DOHH2 (cell line): Measurements from ENCODE around the gene CLN6.

Experiments used
- H3F3A ChIP-seq: fragments of 200-600 bp; sonication (generic), shearing (Covaris generic); 2 replicates; pipeline ENCODE4 v1.6.0; 2016; ENCODE audit warnings: antibody characterized with exemption, mild to moderate bottlenecking; ENCODE audit not compliant: control insufficient read depth, insufficient read depth
- H3K27ac ChIP-seq: fragments of 200-600 bp; sonication (generic); 2 replicates; pipeline ENCODE4 v1.5.1; 2014; ENCODE audit warnings: low read depth, mild to moderate bottlenecking, low read length, moderate library complexity
- H3K27me3 ChIP-seq: fragments of 200-600 bp; sonication (generic); 2 replicates; pipeline ENCODE4 v1.6.1; 2014; ENCODE audit warnings: mild to moderate bottlenecking, low read length, mixed read lengths; ENCODE audit not compliant: control insufficient read depth
- H3K36me3 ChIP-seq: fragments of 200-600 bp; sonication (generic); 2 replicates; pipeline ENCODE4 v1.6.1; 2014; ENCODE audit warnings: mild to moderate bottlenecking, low read length, moderate library complexity, mixed read lengths; ENCODE audit not compliant: control insufficient read depth
- H3K4me1 ChIP-seq: fragments of 200-600 bp; sonication (generic); 2 replicates; pipeline ENCODE4 v1.6.1; 2014; ENCODE audit warnings: mild to moderate bottlenecking, low read length, mixed read lengths; ENCODE audit not compliant: control insufficient read depth
- H3K4me2 ChIP-seq: fragments of 200-600 bp; sonication (generic); 2 replicates; pipeline ENCODE4 v1.6.0; 2014; ENCODE audit warnings: mild to moderate bottlenecking, low read length, moderate library complexity
- H3K4me3 ChIP-seq: fragments of 200-600 bp; sonication (generic); 2 replicates; pipeline ENCODE4 v1.5.1; 2014; ENCODE audit warnings: mild to moderate bottlenecking, low read length, mixed read lengths
- H3K79me2 ChIP-seq: fragments of 200-600 bp; sonication (generic); 2 replicates; pipeline ENCODE4 v1.6.1; 2014; ENCODE audit warnings: mild to moderate bottlenecking, low read length, mixed read lengths; ENCODE audit not compliant: control insufficient read depth
- H3K9me2 ChIP-seq: fragments of 200-600 bp; sonication (generic); replicated peaks from 2 replicates; pipeline ENCODE4 v1.6.1; 2014; ENCODE audit warnings: mild to moderate bottlenecking, low read length, mixed read lengths; ENCODE audit not compliant: control insufficient read depth
- H3K9me3 ChIP-seq: fragments of 200-600 bp; sonication (generic); 2 replicates; pipeline ENCODE4 v1.6.1; 2014; ENCODE audit warnings: antibody characterized with exemption, low read length, mixed read lengths; ENCODE audit not compliant: control insufficient read depth, insufficient read depth
- H4K20me1 ChIP-seq: fragments of 200-600 bp; sonication (generic); 2 replicates; pipeline ENCODE4 v1.6.0; 2014; ENCODE audit warnings: low read depth, mild to moderate bottlenecking, antibody characterized with exemption, low read length, moderate library complexity; ENCODE audit not compliant: control insufficient read depth, insufficient read depth
- EZH2phosphoT487 ChIP-seq: fragments of 200-600 bp; sonication (generic); IDR thresholded peaks from 2 replicates; pipeline ENCODE4 v1.6.1; 2017; ENCODE audit warnings: borderline replicate concordance, mild to moderate bottlenecking, antibody characterized with exemption, low read length, moderate library complexity, mixed read lengths
- TF ChIP-seq, protein P1 (sequence below): fragments of 200-600 bp; sonication (generic); IDR thresholded peaks from one replicate; pipeline ENCODE4 v1.5.1; 2014; ENCODE audit warnings: antibody characterized with exemption, mild to moderate bottlenecking, low read depth, low read length; ENCODE audit not compliant: poor library complexity, severe bottlenecking

Gene CLN6

DNA sequence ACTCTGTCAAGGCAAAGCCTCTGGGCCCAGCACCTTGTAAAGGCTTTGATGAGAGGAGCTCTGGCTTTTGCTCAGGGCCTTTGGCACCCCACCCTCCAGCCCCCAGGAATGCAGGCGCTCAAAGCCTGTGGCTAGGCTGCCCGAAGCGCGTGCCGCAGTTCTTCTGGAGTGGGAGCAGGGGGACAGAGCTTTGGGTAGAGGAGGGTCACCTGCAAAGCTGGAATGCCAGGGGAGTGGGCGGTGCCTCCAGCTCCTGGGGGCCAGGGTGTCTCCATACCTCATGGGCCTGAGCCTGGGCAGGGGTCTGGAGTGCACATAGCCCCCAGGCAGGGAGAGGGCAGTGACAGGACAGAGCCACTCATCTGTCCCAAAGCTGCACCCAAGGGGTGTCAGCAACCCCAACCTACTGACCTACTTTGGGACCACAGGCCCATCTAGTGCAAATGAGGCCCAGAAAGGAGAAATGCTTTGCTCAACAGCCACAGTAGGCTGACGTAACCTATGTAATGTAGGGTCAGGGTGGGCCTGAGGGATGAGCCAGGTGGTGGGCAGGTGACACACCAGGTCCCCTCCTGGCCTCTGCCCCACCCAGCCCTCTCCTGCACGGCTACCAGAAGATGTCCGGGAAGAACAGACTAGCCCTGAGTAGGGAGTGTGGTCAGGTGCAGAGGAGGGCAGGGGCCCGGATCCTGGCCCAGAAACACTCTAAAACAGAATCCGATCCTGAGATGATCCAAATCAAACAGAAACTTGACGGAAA lies 22.2 kb downstream of the CLN6 start:
- Histone ChIP-seq H3K4me1 (peaks cover 24% of the 10 kb centered on the region), H3F3A (no peaks in the 10 kb centered on the region), H3K27ac (no peak overlapping the region), H3K4me3 (no peak overlapping the region), H3K9me2 (no peaks in the 10 kb centered on the region), H3K9me3 (no peaks in the 10 kb centered on the region), H3K4me2 (no peak overlapping the region), H3K79me2 (no peaks in the 10 kb centered on the region), H4K20me1 (peaks cover 2% of the 10 kb centered on the region; the same call in 1 of the 2 replicates), H3K27me3 (no peaks in the 10 kb centered on the region), H3K36me3 (peaks cover 16% of the 10 kb centered on the region)
- TF ChIP-seq, protein P1, sequence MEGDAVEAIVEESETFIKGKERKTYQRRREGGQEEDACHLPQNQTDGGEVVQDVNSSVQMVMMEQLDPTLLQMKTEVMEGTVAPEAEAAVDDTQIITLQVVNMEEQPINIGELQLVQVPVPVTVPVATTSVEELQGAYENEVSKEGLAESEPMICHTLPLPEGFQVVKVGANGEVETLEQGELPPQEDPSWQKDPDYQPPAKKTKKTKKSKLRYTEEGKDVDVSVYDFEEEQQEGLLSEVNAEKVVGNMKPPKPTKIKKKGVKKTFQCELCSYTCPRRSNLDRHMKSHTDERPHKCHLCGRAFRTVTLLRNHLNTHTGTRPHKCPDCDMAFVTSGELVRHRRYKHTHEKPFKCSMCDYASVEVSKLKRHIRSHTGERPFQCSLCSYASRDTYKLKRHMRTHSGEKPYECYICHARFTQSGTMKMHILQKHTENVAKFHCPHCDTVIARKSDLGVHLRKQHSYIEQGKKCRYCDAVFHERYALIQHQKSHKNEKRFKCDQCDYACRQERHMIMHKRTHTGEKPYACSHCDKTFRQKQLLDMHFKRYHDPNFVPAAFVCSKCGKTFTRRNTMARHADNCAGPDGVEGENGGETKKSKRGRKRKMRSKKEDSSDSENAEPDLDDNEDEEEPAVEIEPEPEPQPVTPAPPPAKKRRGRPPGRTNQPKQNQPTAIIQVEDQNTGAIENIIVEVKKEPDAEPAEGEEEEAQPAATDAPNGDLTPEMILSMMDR: no peak

DNA sequence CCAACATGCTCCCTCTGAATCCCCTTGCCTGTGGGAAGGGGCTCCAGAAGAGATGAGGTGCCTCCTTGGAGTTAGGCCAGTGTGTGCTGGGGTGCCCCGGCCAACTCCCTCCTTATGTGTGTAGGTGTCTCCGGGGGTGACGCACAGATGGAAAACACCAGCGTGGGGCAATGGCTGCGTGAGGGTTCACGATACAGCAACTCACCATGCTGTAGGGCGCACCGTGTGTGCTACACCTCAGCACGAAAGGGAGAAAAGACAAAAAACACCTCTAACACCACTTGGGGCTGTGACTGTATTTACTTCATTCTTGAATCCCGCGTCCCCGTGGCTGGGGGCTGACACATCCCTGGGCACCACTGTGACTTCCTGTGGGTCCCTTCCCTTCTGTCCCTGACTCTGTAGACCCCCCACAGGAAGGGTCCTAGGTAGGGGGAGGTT lies 22.8 kb downstream of the CLN6 start:
- no peak overlapping the region for H3K4me2 ChIP-seq
- peaks cover 16% of the 10 kb centered on the region for H3K36me3 ChIP-seq

DNA sequence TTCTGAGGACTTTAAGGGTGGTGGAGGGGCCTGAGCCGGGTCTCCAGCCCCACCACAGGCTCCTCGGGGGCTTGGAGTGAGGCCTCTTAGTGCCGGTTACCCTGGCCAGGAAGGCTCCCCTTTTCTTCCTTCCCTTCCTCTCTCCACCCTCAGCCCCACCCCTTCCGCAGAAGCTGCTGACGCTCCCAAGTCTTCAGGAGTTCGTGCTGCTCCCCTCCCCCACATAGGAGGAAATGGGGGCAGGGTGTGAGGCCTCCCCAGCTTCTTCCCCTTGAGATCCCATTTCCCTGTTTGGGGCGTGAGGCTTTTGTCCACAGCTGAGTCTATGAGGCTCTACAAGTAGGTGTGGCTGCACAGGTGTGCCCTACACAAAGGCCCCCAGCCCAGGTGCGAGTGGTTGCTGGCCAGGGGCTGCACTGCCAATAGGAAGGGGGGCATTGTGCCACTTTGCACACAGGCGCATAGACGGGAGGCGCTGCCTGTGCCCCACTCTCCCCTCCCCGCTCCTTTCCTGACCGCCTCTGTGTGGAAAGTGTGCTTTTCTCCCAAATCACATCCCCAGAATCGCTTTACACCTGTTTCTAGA lies 23.5 kb downstream of the CLN6 start:
- peaks cover 22% of the 10 kb centered on the region for H3K4me1 ChIP-seq
- no peaks in the 10 kb centered on the region for H3K9me2 ChIP-seq
- H3F3A ChIP-seq: no peaks in the 10 kb centered on the region
- no peaks in the 10 kb centered on the region for H3K9me3 ChIP-seq
- no peak for TF ChIP-seq EZH2phosphoT487
- TF ChIP-seq, protein P1: no peak
- H3K27ac ChIP-seq: no peak overlapping the region
- H4K20me1 ChIP-seq: peaks cover 2% of the 10 kb centered on the region; the same call in 1 of the 2 replicates
- no peak overlapping the region for H3K4me3 ChIP-seq
- H3K79me2 ChIP-seq: no peaks in the 10 kb centered on the region
- peaks cover 10% of the 10 kb centered on the region for H3K36me3 ChIP-seq
- H3K4me2 ChIP-seq: no peak overlapping the region
- no peaks in the 10 kb centered on the region for H3K27me3 ChIP-seq

More for the DNA sequence above, 22.8 kb downstream of the CLN6 start:
- Histone ChIP-seq H3K4me3 (no peak overlapping the region), H3K27ac (no peak overlapping the region), H3K79me2 (no peaks in the 10 kb centered on the region), H4K20me1 (peaks cover 2% of the 10 kb centered on the region; the same call in 1 of the 2 replicates), H3K27me3 (no peaks in the 10 kb centered on the region), H3K9me3 (no peaks in the 10 kb centered on the region), H3K9me2 (no peaks in the 10 kb centered on the region), H3K4me1 (peaks cover 24% of the 10 kb centered on the region), H3F3A (no peaks in the 10 kb centered on the region)
- TF ChIP-seq EZH2phosphoT487: no peak
- TF ChIP-seq, protein P1: no peak
